Adrenal gland (tissue), 12 donors: ENCODE measurements around the gene LEKR1. TPM values are rescaled to one million over a fixed set of nuclear protein-coding genes. Genes with fewer than 3 reads are reported as not detected.

ENCODE experiments used
- DNase-seq, 7 donors: peaks; one replicate each; pipeline ENCODE4 v3.0.0-alpha.2; 2019 to 2020
- H3K27ac ChIP-seq, 5 donors: fragments of 200-600 bp; sonication (generic) in 4 of 5; 1 replicate in 3 of 5; 2 replicates in 2 of 5; pipeline versions ENCODE4 v1.5.1 to v1.8.0; 2016 to 2020; ENCODE audit warnings: mild to moderate bottlenecking in 1 of 5
- H3K27me3 ChIP-seq: fragments of 200-600 bp; 2 replicates; pipeline ENCODE4 v1.8.0; 2021
- H3K36me3 ChIP-seq, 2 donors: fragments of 200-600 bp; replicated peaks in 1 of 2; 1 replicate in 1 of 2; 2 replicates in 1 of 2; pipeline versions ENCODE4 v1.5.1 to v1.8.0; 2018 to 2022
- H3K4me1 ChIP-seq, 2 donors: fragments of 200-600 bp; replicated peaks in 1 of 2; 1 replicate in 1 of 2; 2 replicates in 1 of 2; pipeline versions ENCODE4 v1.5.1 to v1.8.0; 2018 to 2021
- H3K4me3 ChIP-seq, 4 donors: fragments of 200-600 bp; sonication (generic) in 3 of 4; one replicate each; pipeline ENCODE4 v1.5.1; 2016 to 2018
- H3K9me3 ChIP-seq, 3 donors: fragments of 200-600 bp; sonication (generic) in 1 of 3; replicated peaks in 1 of 3; 1 replicate in 2 of 3; 2 replicates in 1 of 3; pipeline versions ENCODE4 v1.5.1 to v1.8.0; 2016 to 2021
- CTCF ChIP-seq, 6 experiments: fragments of 450-650 bp in 4 of 6; fragments of 200-600 bp in 2 of 6; sonication (generic) in 1 of 6; IDR thresholded peaks; 1 replicate in 5 of 6; 2 replicates in 1 of 6; pipeline versions ENCODE4 v1.5.1 to v1.8.0; 2016 to 2021; ENCODE audit warnings: antibody characterized with exemption in 6 of 6, mild to moderate bottlenecking in 2 of 6, moderate library complexity in 1 of 6
- POLR2A ChIP-seq, 2 donors: fragments of 450-650 bp; IDR thresholded peaks; one replicate each; pipeline ENCODE4 v1.6.1; 2017; ENCODE audit warnings: antibody characterized with exemption in 2 of 2, mild to moderate bottlenecking in 2 of 2, moderate library complexity in 1 of 2
- whole genome bisulfite sequencing, 4 donors: extraction: QIAGEN DNeasy Blood & Tissue Kit in 2 of 4; methylation state at CpG; one replicate each; pipeline versions ENCODE4 v1.1.5 to v1.1.7; 2013 to 2017; 5-methylcytosine and 5-hydroxymethylcytosine counted together
- intact Hi-C, 2 donors: fragments of 100-400 bp; cut with DNase I; formaldehyde crosslinking; loops; one replicate each; pipeline versions ENCODE4 v1.14.1 to v1.15.0; 2022 to 2023
- polyA plus RNA-seq, 3 donors: library from polyadenylated mRNA; stranded (reverse); fragments of 200-250 nt in 2 of 3; fragments of 350-450 nt in 1 of 3; fragmentation: Illumina TruSeq in 1 of 3; extraction: RNeasy Lipid Tissue Mini Kit (QIAGEN cat#74804) in 1 of 3; gene quantifications; one replicate each; pipeline ENCODE4 v1.2.3, GENCODE V29; 2013 to 2014
- total RNA-seq, 9 donors: library from RNA; depleted of rRNA in 4 of 9; stranded (reverse); fragments of >200 nt in 4 of 9; fragments of 120-200 nt in 1 of 9; fragmentation: NEBNext Ultra II Directional in 1 of 9; extraction: Animal tissue kit (Norgen Biotek cat#: 25700) in 1 of 9; gene quantifications; one replicate each; pipeline versions ENCODE4 v1.1.0 to v1.2.4, GENCODE V29; 2013 to 2023
- donor health status: healthy with polysubstance abuse.
- donor health status: Bipolar disorder and iron deficiency.
- donor health status: DM: yes; HTN: yes; CAD: no.
- donor health status: DM: no; HTN: no; CAD: no.
- donor health status: DM: no; HTN: no; CAD: no.
- donor health status: DM: yes; HTN: yes; CAD: no.

Gene LEKR1
- total and polyA plus RNA-seq, 12 donors, result 0.28 to 2.3 (median 1.5) TPM

GRCh38 chr3:157065201-157065600, 239.0 kb downstream of the LEKR1 start:
- Histone ChIP-seq H3K4me1 (no peaks in the 10 kb centered on the region), H3K9me3 (no peaks in the 10 kb centered on the region), H3K36me3 (no peaks in the 10 kb centered on the region), H3K27ac (no peak overlapping the region), H3K27me3 (no peaks in the 10 kb centered on the region), H3K4me3 (no peak overlapping the region)
- no peak for TF ChIP-seq POLR2A (IDR thresholded peaks at IDR 0.05)
- TF ChIP-seq CTCF (IDR thresholded peaks at IDR 0.05), result no peak
- intact Hi-C loops, result no loop called here
- DNase-seq, result no peak
- WGBS, 4 donors, result 84 to 89% (median 88%) methylated on average over 4 to 5 of the region's 5 CpGs

- DNase-seq, result no peak
- TF ChIP-seq POLR2A (IDR thresholded peaks at IDR 0.05) (no peak), CTCF (IDR thresholded peaks at IDR 0.05) (no peak)
- Histone ChIP-seq H3K9me3 (no peaks in the 10 kb centered on the region), H3K4me1 (no peaks in the 10 kb centered on the region), H3K4me3 (no peak overlapping the region), H3K27ac (no peak overlapping the region), H3K27me3 (no peaks in the 10 kb centered on the region), H3K36me3 (no peaks in the 10 kb centered on the region)
- intact Hi-C loops, result no loop called here
- 67 to 88% (median 82%) methylated on average over 11 of the region's 11 CpGs for WGBS, 4 donors
Observed at GRCh38 chr3:157066335-157067098, 240.4 kb downstream of the LEKR1 start.

GRCh38 chr3:157067114-157067513, 241.0 kb downstream of the LEKR1 start:
- H3K4me3 ChIP-seq, result no peak overlapping the region
- DNase-seq, result no peak
- no peak overlapping the region for H3K27ac ChIP-seq
- 80 to 95% (median 88%) methylated on average over 3 of the region's 3 CpGs for WGBS, 4 donors
- TF ChIP-seq CTCF (IDR thresholded peaks at IDR 0.05) (no peak), POLR2A (IDR thresholded peaks at IDR 0.05) (no peak)
- no peaks in the 10 kb centered on the region for H3K36me3 ChIP-seq
- H3K27me3 ChIP-seq, result no peaks in the 10 kb centered on the region
- no peaks in the 10 kb centered on the region for H3K9me3 ChIP-seq
- H3K4me1 ChIP-seq, result no peaks in the 10 kb centered on the region
- intact Hi-C loops, result no loop called here

GRCh38 chr3:157069406-157069805, 243.3 kb downstream of the LEKR1 start:
- no peak for DNase-seq
- H3K4me3 ChIP-seq, result no peak overlapping the region
- H3K27ac ChIP-seq, result no peak overlapping the region
- no peaks in the 10 kb centered on the region for H3K36me3 ChIP-seq
- intact Hi-C loops, result no loop called here
- H3K4me1 ChIP-seq, result no peaks in the 10 kb centered on the region
- no peaks in the 10 kb centered on the region for H3K9me3 ChIP-seq
- TF ChIP-seq POLR2A (IDR thresholded peaks at IDR 0.05) (no peak), CTCF (IDR thresholded peaks at IDR 0.05) (no peak)
- no peaks in the 10 kb centered on the region for H3K27me3 ChIP-seq
- WGBS, 4 donors, result 78 to 89% (median 82%) methylated on average over 4 of the region's 4 CpGs
